HFFc6 (cell line): Measurements from ENCODE around the gene GIPC2. TPM values are rescaled to one million over a fixed set of nuclear protein-coding genes. Genes with fewer than 3 reads are reported as not detected.

Experiments used
- DNase-seq: peaks from one replicate; pipeline ENCODE4 v3.0.0-alpha.2; 2018
- H3K27ac Mint-ChIP-seq: 2 replicates; pipeline ENCODE4 v1.8.0; 2020; ENCODE audit warnings: mild to moderate bottlenecking, mixed read lengths
- H3K27me3 Mint-ChIP-seq: 2 replicates; pipeline ENCODE4 v1.8.0; 2021; ENCODE audit warnings: mild to moderate bottlenecking, moderate library complexity, mixed read lengths; ENCODE audit not compliant: insufficient read depth
- H3K36me3 Mint-ChIP-seq: 2 replicates; pipeline ENCODE4 v1.8.0; 2021; ENCODE audit warnings: low read depth, mixed read lengths
- H3K4me1 Mint-ChIP-seq: 2 replicates; pipeline ENCODE4 v1.8.0; 2020; ENCODE audit warnings: low read depth, mixed read lengths
- H3K4me3 Mint-ChIP-seq: 2 replicates; pipeline ENCODE4 v1.8.0; 2020; ENCODE audit warnings: mild to moderate bottlenecking, moderate library complexity, mixed read lengths
- H3K9me3 Mint-ChIP-seq: 2 replicates; pipeline ENCODE4 v1.8.0; 2020; ENCODE audit warnings: mild to moderate bottlenecking, mixed read lengths
- total RNA-seq, 6 experiments: library from RNA; stranded (reverse); fragmentation: NEBNext Ultra II Directional; extraction: Animal tissue kit (Norgen Biotek cat#: 25700); gene quantifications; 2 replicates in 1 of 6; 3 replicates in 5 of 6; pipeline ENCODE4 v1.2.3, GENCODE V29; 2021
- TF ChIP-seq, protein P1 (sequence below): fragments of 200-600 bp; sonication (generic); IDR thresholded peaks from 2 replicates; pipeline ENCODE4 v1.5.0; 2021; ENCODE audit warnings: antibody characterized with exemption, mild to moderate bottlenecking

GIPC2 gene
- total RNA-seq, 6 experiments from 2014 or later = 0.17 to 1.00 (median 0.26) TPM

DNA sequence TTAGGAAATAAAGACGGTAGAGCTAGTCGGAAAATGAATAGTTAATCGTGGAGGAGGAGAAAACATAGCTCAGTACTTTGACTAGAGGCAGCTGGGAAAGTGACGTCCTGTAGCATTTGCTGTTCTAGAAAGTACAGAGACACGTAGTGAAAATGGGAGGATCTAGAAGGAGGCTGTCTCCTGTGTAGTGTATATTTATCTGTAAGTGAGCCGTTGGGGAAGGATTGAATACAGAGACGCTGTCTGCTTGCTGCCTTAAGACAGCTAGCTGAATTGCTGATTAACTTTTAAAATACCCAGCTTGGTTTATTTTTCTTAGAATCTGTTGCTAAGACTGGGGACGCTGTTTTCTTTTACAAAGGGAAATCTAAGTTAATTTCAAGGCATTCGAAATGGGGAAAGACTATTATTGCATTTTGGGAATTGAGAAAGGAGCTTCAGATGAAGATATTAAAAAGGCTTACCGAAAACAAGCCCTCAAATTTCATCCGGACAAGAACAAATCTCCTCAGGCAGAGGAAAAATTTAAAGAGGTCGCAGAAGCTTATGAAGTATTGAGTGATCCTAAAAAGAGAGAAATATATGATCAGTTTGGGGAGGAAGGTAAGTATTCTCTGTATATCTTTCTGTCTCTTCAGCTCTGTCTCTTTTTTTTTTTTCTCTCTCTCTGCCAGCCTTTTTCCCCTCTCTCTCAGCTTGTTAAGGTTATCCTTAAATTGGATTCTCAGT lies 40.9 kb upstream of the GIPC2 start, which contains the start of gene DNAJB4:
Gene DNAJB4 (plus strand): TSS at position 221 of the 729 bp plus-strand sequence. CDS start 172 bp downstream, at position 393.
- H3K36me3 Mint-ChIP-seq = peaks cover 38% of the 10 kb centered on the region
- H3K4me3 Mint-ChIP-seq = peak within 1 kb of the TSS; percentile 93
- H3K27ac Mint-ChIP-seq = peak within 1 kb of the TSS; percentile 99
- H3K4me1 Mint-ChIP-seq = peaks cover 52% of the 10 kb centered on the region
- H3K27me3 Mint-ChIP-seq = peaks cover 4% of the 10 kb centered on the region
- DNase-seq = peak; percentile 98
- H3K9me3 Mint-ChIP-seq = peaks cover 6% of the 10 kb centered on the region; the same call in 1 of the 2 replicates
- TF ChIP-seq, protein P1, sequence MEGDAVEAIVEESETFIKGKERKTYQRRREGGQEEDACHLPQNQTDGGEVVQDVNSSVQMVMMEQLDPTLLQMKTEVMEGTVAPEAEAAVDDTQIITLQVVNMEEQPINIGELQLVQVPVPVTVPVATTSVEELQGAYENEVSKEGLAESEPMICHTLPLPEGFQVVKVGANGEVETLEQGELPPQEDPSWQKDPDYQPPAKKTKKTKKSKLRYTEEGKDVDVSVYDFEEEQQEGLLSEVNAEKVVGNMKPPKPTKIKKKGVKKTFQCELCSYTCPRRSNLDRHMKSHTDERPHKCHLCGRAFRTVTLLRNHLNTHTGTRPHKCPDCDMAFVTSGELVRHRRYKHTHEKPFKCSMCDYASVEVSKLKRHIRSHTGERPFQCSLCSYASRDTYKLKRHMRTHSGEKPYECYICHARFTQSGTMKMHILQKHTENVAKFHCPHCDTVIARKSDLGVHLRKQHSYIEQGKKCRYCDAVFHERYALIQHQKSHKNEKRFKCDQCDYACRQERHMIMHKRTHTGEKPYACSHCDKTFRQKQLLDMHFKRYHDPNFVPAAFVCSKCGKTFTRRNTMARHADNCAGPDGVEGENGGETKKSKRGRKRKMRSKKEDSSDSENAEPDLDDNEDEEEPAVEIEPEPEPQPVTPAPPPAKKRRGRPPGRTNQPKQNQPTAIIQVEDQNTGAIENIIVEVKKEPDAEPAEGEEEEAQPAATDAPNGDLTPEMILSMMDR = no peak

DNA sequence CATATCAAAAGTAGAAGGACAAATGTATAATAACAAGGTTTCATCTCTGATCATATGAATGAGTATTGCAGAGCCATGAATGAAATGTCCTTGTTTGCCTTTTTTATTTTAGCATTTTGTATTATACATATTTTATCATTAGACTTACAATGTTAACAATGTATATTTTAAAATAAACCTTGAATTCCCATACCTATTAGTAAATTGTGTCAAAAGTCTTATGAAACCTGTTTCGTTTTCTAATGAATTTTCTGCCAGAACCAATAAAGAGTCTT lies 40.4 kb upstream of the GIPC2 start:
- DNase-seq = no peak
- H3K4me1 Mint-ChIP-seq = peaks cover 52% of the 10 kb centered on the region
- H3K4me3 Mint-ChIP-seq = peak overlapping the region; percentile 93
- H3K27ac Mint-ChIP-seq = peak overlapping the region; percentile 99
- peaks cover 4% of the 10 kb centered on the region for H3K27me3 Mint-ChIP-seq
- H3K9me3 Mint-ChIP-seq = peaks cover 6% of the 10 kb centered on the region; the same call in 1 of the 2 replicates
- peaks cover 43% of the 10 kb centered on the region for H3K36me3 Mint-ChIP-seq
- TF ChIP-seq, protein P1 = no peak

DNA sequence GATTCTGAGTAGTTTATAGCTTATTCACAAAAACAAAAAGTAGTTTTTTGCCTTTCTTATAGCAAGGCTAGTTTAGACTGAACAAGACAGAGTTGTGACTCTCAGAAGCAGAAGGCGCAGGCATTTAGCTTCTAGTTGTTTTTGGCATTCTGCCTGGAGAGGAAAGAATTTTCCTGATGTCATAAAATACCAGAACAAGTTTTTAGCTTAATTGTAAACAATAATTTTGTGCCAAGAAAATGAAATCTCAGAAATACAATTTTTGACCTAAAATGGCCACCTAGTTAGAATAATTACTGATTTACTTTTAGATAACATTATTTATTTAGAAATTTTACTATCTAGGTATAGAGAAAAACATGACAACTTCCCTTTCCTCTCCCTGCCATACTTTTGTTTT lies 40.0 kb upstream of the GIPC2 start:
- TF ChIP-seq, protein P1 = no peak
- Mint-ChIP-seq H3K36me3 (peaks cover 46% of the 10 kb centered on the region), H3K9me3 (peaks cover 6% of the 10 kb centered on the region; the same call in 1 of the 2 replicates), H3K4me1 (peaks cover 53% of the 10 kb centered on the region), H3K27me3 (peaks cover 4% of the 10 kb centered on the region), H3K27ac (peak overlapping the region; percentile 99), H3K4me3 (peak overlapping the region; percentile 93)
- DNase-seq = peak; percentile 86

DNA sequence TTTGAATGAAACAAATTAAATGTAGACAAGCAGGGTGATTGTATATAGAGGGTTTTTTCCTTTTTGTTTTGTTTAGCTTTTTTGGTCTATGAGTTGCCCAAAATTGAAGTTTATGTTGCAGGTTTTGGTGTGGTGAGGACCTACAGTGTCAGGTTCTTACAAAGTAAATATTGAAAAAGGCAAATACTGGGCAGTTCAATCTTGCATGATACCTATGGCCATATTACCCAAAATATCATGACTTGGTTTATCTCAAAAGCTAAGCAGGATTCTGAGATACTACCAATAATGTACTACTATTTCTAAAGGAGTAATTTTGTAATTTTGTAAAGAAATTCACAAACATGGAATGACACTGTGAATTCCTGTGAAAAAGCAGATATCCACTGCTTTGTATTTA lies 39.2 kb upstream of the GIPC2 start:
- TF ChIP-seq, protein P1 = no peak
- peaks cover 50% of the 10 kb centered on the region for H3K36me3 Mint-ChIP-seq
- peaks cover 6% of the 10 kb centered on the region; the same call in 1 of the 2 replicates for H3K9me3 Mint-ChIP-seq
- peaks cover 4% of the 10 kb centered on the region for H3K27me3 Mint-ChIP-seq
- peak overlapping the region; percentile 93 for H3K4me3 Mint-ChIP-seq
- DNase-seq = no peak
- peak overlapping the region; percentile 99 for H3K27ac Mint-ChIP-seq
- peaks cover 58% of the 10 kb centered on the region for H3K4me1 Mint-ChIP-seq

DNA sequence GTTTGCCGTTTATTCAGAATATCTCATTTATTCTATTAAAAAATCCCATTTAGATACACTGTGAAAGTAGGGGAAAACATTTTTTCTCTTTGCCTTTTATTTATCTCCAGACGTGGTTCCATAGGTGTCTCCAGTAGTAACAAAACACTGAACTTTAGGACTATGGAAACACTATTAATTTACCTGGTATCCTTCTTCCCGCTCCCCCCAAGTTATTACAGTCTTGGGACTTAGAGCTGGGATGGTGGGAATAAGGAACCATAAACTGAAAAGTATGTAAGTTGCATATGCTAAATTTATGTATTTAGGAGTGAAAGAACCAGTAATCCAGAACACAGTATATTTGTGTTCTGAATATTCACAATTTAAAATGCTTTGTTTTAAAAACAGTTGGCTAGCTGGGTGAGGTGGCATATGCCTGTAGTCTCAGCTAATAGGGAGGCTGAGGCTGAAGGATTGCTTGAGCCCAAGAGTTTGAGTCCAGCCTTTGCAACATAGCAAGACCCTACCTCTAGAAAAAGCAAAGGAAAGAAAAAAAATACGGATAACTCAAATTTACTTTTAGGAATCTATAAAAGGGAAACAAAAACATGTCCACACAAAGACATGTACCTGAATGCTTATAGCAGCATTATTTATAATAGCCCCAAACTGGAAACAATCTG lies 38.0 kb upstream of the GIPC2 start:
- H3K4me3 Mint-ChIP-seq = peak overlapping the region; percentile 93
- H3K4me1 Mint-ChIP-seq = peaks cover 49% of the 10 kb centered on the region
- peaks cover 54% of the 10 kb centered on the region for H3K36me3 Mint-ChIP-seq
- H3K27me3 Mint-ChIP-seq = peaks cover 4% of the 10 kb centered on the region
- H3K9me3 Mint-ChIP-seq = peaks cover 6% of the 10 kb centered on the region; the same call in 1 of the 2 replicates
- TF ChIP-seq, protein P1 = no peak
- no peak for DNase-seq
- peak overlapping the region; percentile 42 for H3K27ac Mint-ChIP-seq
